GM12878 (cell line): ENCODE measurements around the gene TCF20.

ENCODE experiments used
- ATF3 ChIP-seq: IDR thresholded peaks from 2 replicates; pipeline ENCODE4 v1.6.1; 2011; ENCODE audit warnings: low read depth, mild to moderate bottlenecking, low read length, moderate library complexity, borderline replicate concordance; ENCODE audit errors: extremely low read depth
- CEBPZ ChIP-seq: fragments of 150-350 bp; IDR thresholded peaks from 2 replicates; pipeline ENCODE4 v1.6.1; 2016; ENCODE audit warnings: low read depth, low read length
- CREM ChIP-seq: IDR thresholded peaks from 2 replicates; pipeline ENCODE4 v1.6.1; 2014; ENCODE audit warnings: antibody characterized with exemption, low read depth
- CTCF ChIP-seq, 3 experiments: IDR thresholded peaks in 2 of 3; conservative IDR thresholded peaks in 1 of 3; 2 replicates each; pipeline ENCODE4 v1.5.1; 2011; ENCODE audit warnings: low read depth in 3 of 3, low read length in 3 of 3, mild to moderate bottlenecking in 3 of 3, control low read depth in 2 of 3, moderate library complexity in 2 of 3, inconsistent platforms in 1 of 3, mixed read lengths in 1 of 3; ENCODE audit not compliant: control insufficient read depth in 2 of 3, insufficient read depth in 1 of 3; ENCODE audit errors: extremely low read depth in 1 of 3

GRCh38 chr22:42284643-42285181 lies 14.3 kb upstream of the TCF20 start:
- TF ChIP-seq CTCF (IDR thresholded peaks at IDR 0.05 in 2 of 3, conservative IDR thresholded peaks at IDR 0.05 in 1 of 3; ENCODE audit: control insufficient read depth in 2 of 3, extremely low read depth in 1 of 3, insufficient read depth in 1 of 3, low read depth in 3 of 3, low read length in 3 of 3) (no peak), ATF3 (no peak), CEBPZ (no peak), CREM (no peak)
